GM23338 (cell line): ENCODE data around the gene ZNF740. TPM values are rescaled to one million over a fixed set of nuclear protein-coding genes. Genes with fewer than 3 reads are reported as not detected.

Experiments
- ATAC-seq: fragments of 200-7000 bp; cut with Tn5 transposase; 3 replicates; pipeline ENCODE4 v1.9.1; 2020
- DNase-seq: peaks from one replicate; pipeline ENCODE4 v3.0.0-alpha.2; 2015; ENCODE audit warnings: low spot score
- H2AFZ ChIP-seq: fragments of 200-600 bp; sonication (generic); 2 replicates; pipeline ENCODE4 v1.8.0; 2016; ENCODE audit warnings: antibody characterized with exemption, mild to moderate bottlenecking, moderate library complexity
- H3F3A ChIP-seq: fragments of 200-600 bp; sonication (generic); replicated peaks from 2 replicates; pipeline ENCODE4 v1.8.0; 2017; ENCODE audit warnings: antibody characterized with exemption, mixed run types, low read depth
- H3K27ac ChIP-seq: fragments of 200-600 bp; sonication (generic); 2 replicates; pipeline ENCODE4 v1.6.1; 2016; ENCODE audit warnings: low read depth
- H3K27me3 ChIP-seq: fragments of 200-600 bp; sonication (generic); 2 replicates; pipeline ENCODE4 v1.8.0; 2016; ENCODE audit warnings: mild to moderate bottlenecking, mixed run types, moderate library complexity; ENCODE audit not compliant: insufficient read depth
- H3K36me3 ChIP-seq: fragments of 200-600 bp; sonication (generic); 2 replicates; pipeline ENCODE4 v1.8.0; 2016; ENCODE audit warnings: mild to moderate bottlenecking; ENCODE audit not compliant: insufficient read depth
- H3K4me1 ChIP-seq: fragments of 200-600 bp; sonication (generic); 2 replicates; pipeline ENCODE4 v1.8.0; 2016; ENCODE audit warnings: mild to moderate bottlenecking, moderate library complexity; ENCODE audit not compliant: insufficient read depth
- H3K4me2 ChIP-seq: fragments of 200-600 bp; sonication (generic); 2 replicates; pipeline ENCODE4 v1.7.1; 2017; ENCODE audit warnings: mixed run types
- H3K4me3 ChIP-seq: fragments of 200-600 bp; sonication (generic); 2 replicates; pipeline ENCODE4 v1.6.1; 2016; ENCODE audit warnings: mixed run types
- H3K79me2 ChIP-seq: fragments of 200-600 bp; sonication (generic); replicated peaks from 2 replicates; pipeline ENCODE4 v1.8.0; 2017; ENCODE audit warnings: mild to moderate bottlenecking; ENCODE audit not compliant: insufficient read depth
- H3K9me2 ChIP-seq: fragments of 200-600 bp; sonication (generic); 2 replicates; pipeline ENCODE4 v1.8.0; 2017; ENCODE audit not compliant: insufficient read depth
- H4K20me1 ChIP-seq: fragments of 200-600 bp; sonication (generic); replicated peaks from 2 replicates; pipeline ENCODE4 v1.8.0; 2017; ENCODE audit warnings: mild to moderate bottlenecking; ENCODE audit not compliant: insufficient read depth
- H3K27ac Mint-ChIP-seq: 2 replicates; pipeline ENCODE4 v1.8.0; 2020; ENCODE audit warnings: inconsistent platforms, mild to moderate bottlenecking, moderate library complexity, mixed read lengths
- H3K27me3 Mint-ChIP-seq: 3 replicates; pipeline ENCODE4 v1.8.0; 2022; ENCODE audit warnings: low read depth, mild to moderate bottlenecking, moderate library complexity, mixed read lengths, inconsistent platforms; ENCODE audit not compliant: insufficient read depth, poor library complexity
- H3K36me3 Mint-ChIP-seq: 3 replicates; pipeline ENCODE4 v1.8.0; 2021; ENCODE audit warnings: low read depth, mild to moderate bottlenecking, inconsistent platforms, moderate library complexity, mixed read lengths
- H3K4me1 Mint-ChIP-seq: 3 replicates; pipeline ENCODE4 v1.8.0; 2020; ENCODE audit warnings: mild to moderate bottlenecking, inconsistent platforms, mixed read lengths
- H3K4me3 Mint-ChIP-seq: 3 replicates; pipeline ENCODE4 v1.8.0; 2021; ENCODE audit warnings: moderate library complexity, mild to moderate bottlenecking, inconsistent platforms, mixed read lengths
- H3K9me3 Mint-ChIP-seq: 3 replicates; pipeline ENCODE4 v1.8.0; 2020; ENCODE audit warnings: moderate library complexity, mild to moderate bottlenecking, inconsistent platforms, mixed read lengths
- CREB1 ChIP-seq: fragments of 250-450 bp; sonication (Bioruptor Pico); IDR thresholded peaks from 2 replicates; pipeline ENCODE4 v1.5.0; 2020; ENCODE audit warnings: low read depth, mild to moderate bottlenecking, moderate library complexity
- ETS1 ChIP-seq: IDR thresholded peaks from 2 replicates; pipeline ENCODE4 v1.6.1; 2016; ENCODE audit warnings: antibody characterized with exemption
- NANOG ChIP-seq: IDR thresholded peaks from 2 replicates; pipeline ENCODE4 v1.6.1; 2016; ENCODE audit warnings: antibody characterized with exemption, borderline replicate concordance
- POLR2AphosphoS5 ChIP-seq: IDR thresholded peaks from 2 replicates; pipeline ENCODE4 v1.6.1; 2016; ENCODE audit warnings: antibody characterized with exemption, low read depth
- REST ChIP-seq: IDR thresholded peaks from one replicate; pipeline ENCODE4 v1.6.1; 2018; ENCODE audit warnings: antibody characterized with exemption; ENCODE audit not compliant: unreplicated experiment
- ZNF331 ChIP-seq: fragments of 250-450 bp; sonication (Bioruptor Pico); IDR thresholded peaks from 2 replicates; pipeline ENCODE4 v1.5.0; 2020; ENCODE audit warnings: low read depth, mild to moderate bottlenecking, moderate library complexity
- polyA plus RNA-seq: library from polyadenylated mRNA; unstranded; fragments of >200 nt; fragmentation: Nextera tagmentation; extraction: Ambion mirVana; gene quantifications from 2 replicates; pipeline ENCODE4 v1.2.1, GENCODE V29; 2016
- total RNA-seq: library from RNA; depleted of rRNA; stranded (reverse); fragments of >200 nt; shearing (Covaris generic); gene quantifications from 2 replicates; pipeline ENCODE4 v1.2.3, GENCODE V29; 2014
- TF ChIP-seq, protein P1 (sequence below), 2 experiments: fragments of 200-600 bp in 1 of 2; sonication (generic) in 1 of 2; conservative IDR thresholded peaks; 2 replicates each; pipeline versions ENCODE4 v1.5.1 to v1.6.1; 2016 to 2017; ENCODE audit warnings: antibody characterized with exemption in 2 of 2, low read depth in 2 of 2, mild to moderate bottlenecking in 2 of 2, moderate library complexity in 1 of 2

ZNF740 gene
- total and polyA plus RNA-seq, 2 experiments from 2014 or later: 2.6 to 13.0 TPM

DNA sequence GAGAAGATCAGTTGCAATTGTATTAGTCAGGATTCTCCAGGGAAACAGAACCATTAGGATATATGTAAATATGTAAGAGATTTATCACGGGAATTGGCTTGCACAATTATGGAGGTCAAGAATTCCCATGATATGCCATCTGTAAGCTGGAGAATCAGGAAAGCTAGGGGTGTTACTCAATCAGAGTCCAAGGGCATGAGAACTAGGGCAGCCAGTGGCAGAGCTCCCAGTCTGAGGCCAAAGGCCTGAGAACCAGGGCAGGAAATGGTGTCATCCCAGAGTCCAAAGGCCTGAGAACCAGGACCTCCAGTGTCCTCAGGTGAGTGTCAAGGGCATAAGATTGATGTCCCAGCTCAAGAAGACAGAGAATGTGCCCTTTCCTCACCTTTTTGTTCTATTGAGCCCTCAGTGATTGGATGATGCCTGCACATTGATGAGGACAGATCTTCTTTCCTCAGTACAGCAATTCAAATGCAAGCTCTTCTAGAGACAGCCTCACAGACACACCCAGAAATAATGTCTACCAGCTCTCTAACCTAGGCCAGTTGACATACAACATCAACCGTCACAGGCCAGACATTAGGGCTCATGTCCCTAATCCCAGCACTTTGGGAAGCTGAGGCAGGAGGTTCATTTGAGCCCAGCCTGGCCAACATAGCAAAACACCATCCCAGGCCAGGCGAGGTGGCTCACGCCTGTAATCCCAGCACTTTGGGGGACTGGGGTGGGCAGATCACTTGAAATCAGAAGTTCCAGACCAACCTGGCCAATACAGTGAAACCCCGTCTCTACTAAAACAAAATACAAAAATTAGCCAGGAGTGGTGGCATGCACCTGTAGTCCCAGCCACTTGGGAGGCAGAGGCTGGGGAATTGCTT, 34.9 kb upstream of the ZNF740 start (continued):
- TF ChIP-seq REST (no peak), CREB1 (no peak), POLR2AphosphoS5 (no peak), ETS1 (no peak), ZNF331 (no peak)
- TF ChIP-seq, protein P1, sequence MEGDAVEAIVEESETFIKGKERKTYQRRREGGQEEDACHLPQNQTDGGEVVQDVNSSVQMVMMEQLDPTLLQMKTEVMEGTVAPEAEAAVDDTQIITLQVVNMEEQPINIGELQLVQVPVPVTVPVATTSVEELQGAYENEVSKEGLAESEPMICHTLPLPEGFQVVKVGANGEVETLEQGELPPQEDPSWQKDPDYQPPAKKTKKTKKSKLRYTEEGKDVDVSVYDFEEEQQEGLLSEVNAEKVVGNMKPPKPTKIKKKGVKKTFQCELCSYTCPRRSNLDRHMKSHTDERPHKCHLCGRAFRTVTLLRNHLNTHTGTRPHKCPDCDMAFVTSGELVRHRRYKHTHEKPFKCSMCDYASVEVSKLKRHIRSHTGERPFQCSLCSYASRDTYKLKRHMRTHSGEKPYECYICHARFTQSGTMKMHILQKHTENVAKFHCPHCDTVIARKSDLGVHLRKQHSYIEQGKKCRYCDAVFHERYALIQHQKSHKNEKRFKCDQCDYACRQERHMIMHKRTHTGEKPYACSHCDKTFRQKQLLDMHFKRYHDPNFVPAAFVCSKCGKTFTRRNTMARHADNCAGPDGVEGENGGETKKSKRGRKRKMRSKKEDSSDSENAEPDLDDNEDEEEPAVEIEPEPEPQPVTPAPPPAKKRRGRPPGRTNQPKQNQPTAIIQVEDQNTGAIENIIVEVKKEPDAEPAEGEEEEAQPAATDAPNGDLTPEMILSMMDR (conservative IDR thresholded peaks at IDR 0.05; ENCODE audit: low read depth in 2 of 2): no peak

DNA sequence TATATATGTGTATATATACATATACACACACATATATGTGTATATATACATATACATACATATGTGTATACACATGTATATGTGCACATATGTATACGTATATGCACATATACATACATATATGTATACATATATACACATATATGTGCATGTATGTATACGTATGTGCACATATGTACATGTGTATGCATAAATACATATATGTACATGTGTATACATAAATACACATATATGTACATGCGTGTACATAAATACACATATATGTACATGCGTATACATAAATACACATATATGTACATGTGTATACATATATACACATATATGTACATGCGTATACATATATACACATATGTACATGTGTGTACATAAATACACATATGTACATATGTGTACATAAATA, 33.3 kb upstream of the ZNF740 start:
- no peak for ATAC-seq
- no peak overlapping the region for H3K27ac ChIP-seq
- Mint-ChIP-seq H3K27ac (no peak overlapping the region), H3K27me3 (no peaks in the 10 kb centered on the region), H3K4me3 (no peak overlapping the region), H3K36me3 (no peaks in the 10 kb centered on the region), H3K9me3 (peaks cover 3% of the 10 kb centered on the region; the same call in 1 of the 3 replicates), H3K4me1 (peaks cover 3% of the 10 kb centered on the region; the same call in 2 of the 3 replicates)
- H3K9me2 ChIP-seq: no peaks in the 10 kb centered on the region
- no peak for DNase-seq
- no peak overlapping the region for H3K4me2 ChIP-seq
- no peaks in the 10 kb centered on the region for H4K20me1 ChIP-seq
- H3K27me3 ChIP-seq: no peaks in the 10 kb centered on the region
- no peak overlapping the region for H3K4me3 ChIP-seq
- H2AFZ ChIP-seq: no peak overlapping the region
- peaks cover 17% of the 10 kb centered on the region for H3F3A ChIP-seq
- H3K36me3 ChIP-seq: no peaks in the 10 kb centered on the region
- H3K4me1 ChIP-seq: 0 out of 2 replicates have a peak, but pooled peaks cover 2% of the 10 kb centered on the region
- H3K79me2 ChIP-seq: no peaks in the 10 kb centered on the region
- no peak for TF ChIP-seq REST
- no peak for TF ChIP-seq NANOG
